Measurements from ENCODE around the gene GAP43. TPM values are rescaled to one million over a fixed set of nuclear protein-coding genes. Genes with fewer than 3 reads are reported as not detected.

The GAP43 gene
- total and polyA plus RNA-seq, 4 donors: 0.06 to 0.60 (median 0.19) TPM

DNA sequence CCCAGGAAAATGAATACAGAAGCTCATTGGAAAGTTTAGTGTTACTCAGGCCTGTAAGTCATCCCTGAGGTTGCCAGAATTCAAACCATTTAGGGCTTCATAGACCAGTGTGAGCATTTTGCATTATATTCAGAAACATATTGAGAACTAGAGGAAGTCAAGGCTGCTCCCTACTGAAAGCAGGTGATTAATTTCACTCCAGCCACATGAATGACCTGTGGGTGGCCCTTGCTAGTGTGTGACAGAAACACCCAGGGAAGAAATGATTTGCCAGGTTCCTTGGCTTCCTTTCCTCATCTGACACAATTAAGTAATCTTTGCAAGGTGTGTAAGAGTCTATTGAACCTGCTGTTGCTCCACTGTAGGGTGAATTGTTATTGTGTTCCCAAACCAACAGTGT lies 61.8 kb downstream of the GAP43 start:
- ATAC-seq (ENCODE audit: insufficient read depth, low FRiP score) (no peak), DNase-seq (no peak)
- H3K27me3 ChIP-seq (ENCODE audit: control insufficient read depth in 3 of 3, insufficient read depth in 3 of 3, low read length in 2 of 3): no peaks in the 10 kb centered on the region
- no peaks in the 10 kb centered on the region for H3K36me3 ChIP-seq (ENCODE audit: control insufficient read depth in 4 of 4, insufficient read depth in 4 of 4, low read length in 4 of 4)
- H3K27ac ChIP-seq (ENCODE audit: low read depth in 1 of 2, low read length in 1 of 2): no peak overlapping the region
- H3K4me3 ChIP-seq: no peak overlapping the region
- H3K9ac ChIP-seq (ENCODE audit: insufficient read depth in 1 of 2, low read length in 2 of 2): no peak overlapping the region
- H3K4me1 ChIP-seq (ENCODE audit: control insufficient read depth in 5 of 5, insufficient read depth in 5 of 5, low read length in 5 of 5): no peaks in the 10 kb centered on the region
- no peak for TF ChIP-seq CTCF (IDR thresholded peaks at IDR 0.05; ENCODE audit: control extremely low read depth, extremely low read depth)
- no peaks in the 10 kb centered on the region for H3K9me3 ChIP-seq (ENCODE audit: control insufficient read depth in 4 of 4, insufficient read depth in 3 of 4, low read length in 3 of 4)

DNA sequence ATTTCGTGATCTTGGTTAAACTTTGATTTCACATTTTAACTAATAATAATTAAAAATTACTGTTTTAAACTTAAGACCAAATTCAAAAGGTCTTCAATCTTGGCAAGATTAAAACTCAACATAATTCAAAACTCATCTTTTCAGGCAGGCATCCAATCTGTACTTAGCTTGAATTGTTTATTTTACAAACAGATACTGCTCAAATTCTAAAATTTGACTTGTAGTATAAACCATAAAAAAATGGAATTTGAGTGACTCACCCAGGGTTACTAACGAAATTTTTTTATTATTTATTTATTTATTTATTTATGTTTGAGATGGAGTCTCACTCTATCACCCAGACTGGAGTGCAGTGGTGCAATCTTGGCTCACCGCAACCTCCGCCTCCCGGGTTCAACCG lies 64.4 kb downstream of the GAP43 start:
- no peak overlapping the region for H3K4me3 ChIP-seq
- H3K9ac ChIP-seq (ENCODE audit: insufficient read depth in 1 of 2, low read length in 2 of 2): no peak overlapping the region
- H3K4me1 ChIP-seq (ENCODE audit: control insufficient read depth in 5 of 5, insufficient read depth in 5 of 5, low read length in 5 of 5): no peaks in the 10 kb centered on the region
- no peak overlapping the region for H3K27ac ChIP-seq (ENCODE audit: low read depth in 1 of 2, low read length in 1 of 2)
- ATAC-seq (ENCODE audit: insufficient read depth, low FRiP score) (no peak), DNase-seq (no peak)
- no peak for TF ChIP-seq CTCF (IDR thresholded peaks at IDR 0.05; ENCODE audit: control extremely low read depth, extremely low read depth)
- no peaks in the 10 kb centered on the region for H3K36me3 ChIP-seq (ENCODE audit: control insufficient read depth in 4 of 4, insufficient read depth in 4 of 4, low read length in 4 of 4)
- no peaks in the 10 kb centered on the region for H3K9me3 ChIP-seq (ENCODE audit: control insufficient read depth in 4 of 4, insufficient read depth in 3 of 4, low read length in 3 of 4)
- H3K27me3 ChIP-seq (ENCODE audit: control insufficient read depth in 3 of 3, insufficient read depth in 3 of 3, low read length in 2 of 3): no peaks in the 10 kb centered on the region
- 91 to 94% methylated on average over 6 of the region's 6 CpGs for WGBS, 2 donors

GRCh38 chr3:115688418-115688817 lies 65.1 kb downstream of the GAP43 start:
- Histone ChIP-seq H3K27me3 (ENCODE audit: control insufficient read depth in 3 of 3, insufficient read depth in 3 of 3, low read length in 2 of 3) (no peaks in the 10 kb centered on the region), H3K4me3 (no peak overlapping the region), H3K36me3 (ENCODE audit: control insufficient read depth in 4 of 4, insufficient read depth in 4 of 4, low read length in 4 of 4) (no peaks in the 10 kb centered on the region), H3K27ac (ENCODE audit: low read depth in 1 of 2, low read length in 1 of 2) (no peak overlapping the region), H3K4me1 (ENCODE audit: control insufficient read depth in 5 of 5, insufficient read depth in 5 of 5, low read length in 5 of 5) (no peaks in the 10 kb centered on the region), H3K9me3 (ENCODE audit: control insufficient read depth in 4 of 4, insufficient read depth in 3 of 4, low read length in 3 of 4) (no peaks in the 10 kb centered on the region), H3K9ac (ENCODE audit: insufficient read depth in 1 of 2, low read length in 2 of 2) (no peak overlapping the region)
- ATAC-seq (ENCODE audit: insufficient read depth, low FRiP score): no peak
- TF ChIP-seq CTCF (IDR thresholded peaks at IDR 0.05; ENCODE audit: control extremely low read depth, extremely low read depth): no peak
- 89 to 91% methylated on average over 7 of the region's 7 CpGs for WGBS, 2 donors
- DNase-seq: no peak

GRCh38 chr3:115689928-115690327 lies 66.6 kb downstream of the GAP43 start:
- WGBS, 2 donors: 93 to 94% methylated on average over 5 of the region's 5 CpGs
- H3K36me3 ChIP-seq (ENCODE audit: control insufficient read depth in 4 of 4, insufficient read depth in 4 of 4, low read length in 4 of 4): no peaks in the 10 kb centered on the region
- H3K9ac ChIP-seq (ENCODE audit: insufficient read depth in 1 of 2, low read length in 2 of 2): no peak overlapping the region
- H3K27me3 ChIP-seq (ENCODE audit: control insufficient read depth in 3 of 3, insufficient read depth in 3 of 3, low read length in 2 of 3): no peaks in the 10 kb centered on the region
- peaks cover 0 to 3% (median 0%) of the 10 kb centered on the region in 5 donors for H3K4me1 ChIP-seq (ENCODE audit: control insufficient read depth in 5 of 5, insufficient read depth in 5 of 5, low read length in 5 of 5)
- TF ChIP-seq CTCF (IDR thresholded peaks at IDR 0.05; ENCODE audit: control extremely low read depth, extremely low read depth): no peak
- DNase-seq: no peak
- no peak overlapping the region for H3K27ac ChIP-seq (ENCODE audit: low read depth in 1 of 2, low read length in 1 of 2)
- ATAC-seq (ENCODE audit: insufficient read depth, low FRiP score): no peak
- no peaks in the 10 kb centered on the region for H3K9me3 ChIP-seq (ENCODE audit: control insufficient read depth in 4 of 4, insufficient read depth in 3 of 4, low read length in 3 of 4)
- H3K4me3 ChIP-seq: no peak overlapping the region
